HG03558 (cell line): Measurements from ENCODE around the gene SLC35F6.

Experiments
- ATAC-seq: cut with Tn5 transposase; IDR thresholded peaks from one replicate; pipeline ENCODE4 v1.9.1; 2021; ENCODE audit warnings: moderate number of reproducible peaks; ENCODE audit not compliant: unreplicated experiment; ENCODE audit errors: extremely low read depth

The SLC35F6 gene, protein sequence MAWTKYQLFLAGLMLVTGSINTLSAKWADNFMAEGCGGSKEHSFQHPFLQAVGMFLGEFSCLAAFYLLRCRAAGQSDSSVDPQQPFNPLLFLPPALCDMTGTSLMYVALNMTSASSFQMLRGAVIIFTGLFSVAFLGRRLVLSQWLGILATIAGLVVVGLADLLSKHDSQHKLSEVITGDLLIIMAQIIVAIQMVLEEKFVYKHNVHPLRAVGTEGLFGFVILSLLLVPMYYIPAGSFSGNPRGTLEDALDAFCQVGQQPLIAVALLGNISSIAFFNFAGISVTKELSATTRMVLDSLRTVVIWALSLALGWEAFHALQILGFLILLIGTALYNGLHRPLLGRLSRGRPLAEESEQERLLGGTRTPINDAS

DNA sequence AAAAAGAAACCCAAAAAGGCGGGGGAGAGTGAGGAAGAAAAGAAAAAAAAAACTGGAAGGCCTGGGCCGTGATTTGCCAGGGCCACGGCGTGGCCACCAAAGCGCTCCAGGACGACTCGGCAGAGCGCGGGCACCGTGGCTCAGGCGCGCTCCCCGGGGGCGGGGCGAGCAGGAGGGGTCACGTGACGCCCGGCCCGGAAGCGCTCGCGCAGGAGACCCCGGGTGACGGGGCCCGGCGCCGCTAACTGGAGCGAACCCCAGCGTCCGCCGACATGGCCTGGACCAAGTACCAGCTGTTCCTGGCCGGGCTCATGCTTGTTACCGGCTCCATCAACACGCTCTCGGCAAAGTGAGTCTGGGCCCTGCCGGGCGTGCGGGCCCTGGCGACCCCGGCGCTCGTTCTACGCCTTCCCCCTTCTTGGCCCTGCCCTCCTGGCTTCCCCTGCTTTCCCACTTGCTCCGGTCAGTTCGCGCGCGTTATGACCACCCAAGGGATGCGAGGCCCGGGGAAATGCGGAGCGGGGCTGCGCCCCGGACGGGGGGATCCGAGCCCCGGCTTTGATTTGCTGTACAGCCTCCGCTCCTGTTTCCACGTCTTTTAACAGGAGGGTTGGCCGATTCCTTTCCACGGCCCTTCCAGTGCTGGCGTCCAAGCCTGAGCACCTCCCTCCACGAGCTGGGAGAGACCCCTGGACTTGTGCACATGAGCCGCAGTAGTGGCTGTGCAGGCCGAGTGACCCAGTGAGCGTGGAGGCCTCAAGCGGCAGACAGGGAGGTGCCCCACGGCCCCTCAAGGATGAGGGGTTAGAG, at the start of gene SLC35F6:
TSS of gene SLC35F6 (plus strand) at position 207 of the 810 bp plus-strand sequence. CDS start at position 273, 66 bp downstream.
- no peak for ATAC-seq

GRCh38 chr2:26715528-26716270, 48.4 kb upstream of the SLC35F6 start:
- ATAC-seq: no peak

GRCh38 chr2:26716340-26716739, 47.7 kb upstream of the SLC35F6 start:
- ATAC-seq: no peak

DNA sequence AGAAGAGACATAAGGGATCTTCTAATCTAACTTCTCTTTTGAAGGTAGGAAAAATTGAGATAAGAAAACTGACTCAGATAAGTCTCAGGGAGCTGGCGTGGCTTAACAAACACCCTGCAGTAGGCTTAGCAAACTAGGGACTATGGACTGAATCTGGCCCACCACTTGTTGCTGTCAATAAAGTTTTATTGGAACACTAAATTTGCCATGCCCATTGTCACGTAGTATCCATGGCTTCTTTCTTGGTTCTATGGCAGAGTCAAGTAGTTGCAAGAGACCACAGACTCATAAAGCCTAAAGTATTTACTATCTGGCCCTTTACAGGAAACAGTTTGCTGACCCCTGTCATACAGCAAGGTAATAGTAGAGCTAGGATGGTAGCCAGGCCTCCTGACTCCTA, 47.3 kb upstream of the SLC35F6 start:
- ATAC-seq: no peak

GRCh38 chr2:26717362-26717761, 46.7 kb upstream of the SLC35F6 start:
- no peak for ATAC-seq

GRCh38 chr2:26718949-26719686, 45.0 kb upstream of the SLC35F6 start:
- ATAC-seq: no peak

GRCh38 chr2:26720322-26721114, 43.6 kb upstream of the SLC35F6 start:
- no peak for ATAC-seq

GRCh38 chr2:26721115-26722032, 42.7 kb upstream of the SLC35F6 start:
- ATAC-seq: no peak

GRCh38 chr2:26722328-26722727, 41.8 kb upstream of the SLC35F6 start:
- ATAC-seq: no peak

DNA sequence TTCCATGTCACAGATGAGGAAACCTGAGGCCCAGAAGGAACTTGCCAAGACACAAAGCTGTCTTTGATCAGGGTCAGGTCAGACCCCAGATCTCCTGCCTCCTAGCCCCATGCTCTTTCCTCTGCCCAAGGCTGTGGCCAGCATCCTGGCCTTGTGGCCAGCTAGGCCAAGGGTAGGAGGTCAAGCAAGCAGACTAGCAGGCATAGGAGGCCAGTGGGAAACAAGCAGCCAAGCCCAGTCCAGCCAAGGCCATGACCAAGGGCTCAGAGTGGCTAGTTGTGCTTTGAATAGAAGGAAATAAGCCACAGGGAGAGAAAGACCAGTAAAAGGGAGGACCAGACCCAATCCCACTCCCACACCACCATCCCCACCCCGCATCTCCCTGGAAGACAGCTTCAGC, 41.2 kb upstream of the SLC35F6 start:
- no peak for ATAC-seq

- ATAC-seq: no peak
Observed at GRCh38 chr2:26723475-26723874, 40.6 kb upstream of the SLC35F6 start.

DNA sequence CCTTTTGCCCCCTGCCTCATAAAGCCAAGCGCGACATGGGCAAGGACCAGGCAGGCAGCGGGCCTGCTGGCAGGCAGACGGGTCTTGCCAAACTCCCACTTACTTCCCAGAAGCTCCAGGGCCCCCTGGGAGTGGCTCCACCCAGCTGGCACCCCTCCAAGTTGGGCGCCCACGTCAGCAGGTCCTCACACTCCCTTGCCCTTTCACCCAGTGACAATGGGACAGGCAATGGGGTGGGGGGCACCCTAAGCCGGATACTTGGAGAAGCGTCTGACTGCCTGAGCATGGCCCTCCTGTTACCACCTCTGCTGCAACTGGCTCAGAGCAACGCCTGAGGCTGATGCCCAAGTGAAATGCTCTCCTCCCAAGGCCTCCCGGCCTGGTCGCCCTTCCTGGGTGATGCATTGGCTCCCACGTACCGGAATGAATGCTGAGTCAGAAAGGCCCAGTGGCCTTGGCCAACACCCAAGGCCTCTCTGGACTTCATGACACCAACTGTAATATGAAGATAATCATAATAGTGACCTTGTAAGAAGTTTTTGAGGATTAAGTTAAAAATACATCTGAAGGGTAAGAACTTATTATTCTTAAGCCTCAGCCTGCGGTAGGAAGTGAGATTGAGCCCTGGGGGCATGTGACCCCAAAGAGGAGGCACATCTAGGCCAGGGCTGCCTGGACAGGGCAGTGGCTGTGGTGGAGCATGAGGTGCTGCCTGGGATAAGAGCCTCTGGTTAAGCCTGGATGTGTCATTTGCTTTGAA, 39.9 kb upstream of the SLC35F6 start:
- ATAC-seq: no peak

DNA sequence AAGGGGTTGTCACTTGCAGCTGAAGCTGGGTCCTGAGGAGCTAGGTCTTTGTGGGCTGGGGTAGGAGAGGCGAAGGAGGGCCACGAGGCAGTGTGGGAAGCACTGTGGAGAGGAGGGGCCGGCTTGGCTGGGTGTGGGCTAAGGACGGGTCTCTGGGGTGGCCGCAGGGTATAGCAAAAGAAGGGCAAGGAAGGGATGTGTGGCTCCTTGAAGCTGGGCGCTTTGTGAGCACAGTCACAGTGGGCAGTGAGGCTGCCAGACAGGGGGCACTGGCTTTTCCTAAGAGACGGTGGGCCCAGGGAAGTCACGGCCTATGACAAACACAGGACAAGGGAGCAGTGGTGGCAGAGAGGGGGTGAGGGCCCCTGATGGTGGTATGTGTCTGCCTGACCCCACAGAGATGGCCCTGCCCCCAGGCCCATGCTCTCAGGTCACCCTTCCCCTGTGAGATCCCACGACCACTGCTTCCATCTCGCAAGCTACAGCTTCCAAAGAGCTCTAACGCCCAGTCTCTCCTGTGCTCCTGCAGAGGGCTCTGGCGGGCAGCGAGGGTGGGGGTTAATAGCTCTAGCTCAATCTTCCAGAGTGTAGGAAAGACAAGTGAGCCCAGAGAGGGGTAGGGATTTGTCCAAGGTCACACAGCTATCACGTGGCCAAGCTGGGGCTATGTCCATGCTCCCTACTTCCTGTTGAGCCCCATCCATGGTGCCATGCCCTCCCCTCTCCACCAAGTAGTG, 39.1 kb upstream of the SLC35F6 start:
- ATAC-seq: no peak

GRCh38 chr2:26725521-26725820, 38.6 kb upstream of the SLC35F6 start:
- ATAC-seq: no peak

DNA sequence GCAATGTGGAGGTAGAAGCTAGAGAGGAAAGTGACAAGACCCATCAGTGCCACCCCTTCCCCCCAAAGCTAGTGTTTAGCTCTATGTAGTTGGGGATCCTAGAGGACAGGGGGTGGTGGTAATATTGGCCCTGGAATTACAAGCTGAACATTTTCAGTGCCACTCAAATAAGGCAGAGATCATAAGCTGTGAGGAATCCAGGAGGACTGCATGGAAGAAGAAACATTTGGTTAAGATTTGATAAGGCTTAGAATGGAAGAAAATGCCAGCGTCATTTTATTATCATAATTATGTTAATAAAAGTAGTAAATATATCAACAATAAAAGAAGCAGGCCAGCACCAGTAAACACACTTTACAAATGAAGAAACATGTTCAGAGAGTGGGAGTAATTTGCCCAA, 37.9 kb upstream of the SLC35F6 start:
- ATAC-seq: no peak

DNA sequence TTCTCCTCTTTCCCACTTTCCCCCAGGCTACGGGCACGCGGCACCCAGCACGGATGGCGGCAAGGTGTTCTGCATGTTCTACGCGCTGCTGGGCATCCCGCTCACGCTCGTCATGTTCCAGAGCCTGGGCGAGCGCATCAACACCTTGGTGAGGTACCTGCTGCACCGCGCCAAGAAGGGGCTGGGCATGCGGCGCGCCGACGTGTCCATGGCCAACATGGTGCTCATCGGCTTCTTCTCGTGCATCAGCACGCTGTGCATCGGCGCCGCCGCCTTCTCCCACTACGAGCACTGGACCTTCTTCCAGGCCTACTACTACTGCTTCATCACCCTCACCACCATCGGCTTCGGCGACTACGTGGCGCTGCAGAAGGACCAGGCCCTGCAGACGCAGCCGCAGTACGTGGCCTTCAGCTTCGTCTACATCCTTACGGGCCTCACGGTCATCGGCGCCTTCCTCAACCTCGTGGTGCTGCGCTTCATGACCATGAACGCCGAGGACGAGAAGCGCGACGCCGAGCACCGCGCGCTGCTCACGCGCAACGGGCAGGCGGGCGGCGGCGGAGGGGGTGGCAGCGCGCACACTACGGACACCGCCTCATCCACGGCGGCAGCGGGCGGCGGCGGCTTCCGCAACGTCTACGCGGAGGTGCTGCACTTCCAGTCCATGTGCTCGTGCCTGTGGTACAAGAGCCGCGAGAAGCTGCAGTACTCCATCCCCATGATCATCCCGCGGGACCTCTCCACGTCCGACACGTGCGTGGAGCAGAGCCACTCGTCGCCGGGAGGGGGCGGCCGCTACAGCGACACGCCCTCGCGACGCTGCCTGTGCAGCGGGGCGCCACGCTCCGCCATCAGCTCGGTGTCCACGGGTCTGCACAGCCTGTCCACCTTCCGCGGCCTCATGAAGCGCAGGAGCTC, 36.2 kb upstream of the SLC35F6 start:
- no peak for ATAC-seq
